Peyer's patch (tissue), 4 donors: ENCODE results near the gene TLR9. TPM values are rescaled to one million over a fixed set of nuclear protein-coding genes. Genes with fewer than 3 reads are reported as not detected.
A peak's percentile ranks its signal among the peaks of the same experiment; 100 is the strongest.

ENCODE experiments used
- DNase-seq, 3 donors: peaks; one replicate each; pipeline ENCODE4 v3.0.0-alpha.2; 2017 to 2019
- H3K27ac ChIP-seq, 4 donors: fragments of 200-600 bp; sonication (generic); one replicate each; pipeline ENCODE4 v1.5.1; 2016 to 2019
- H3K27me3 ChIP-seq, 2 donors: fragments of 200-600 bp; sonication (generic); one replicate each; pipeline ENCODE4 v1.5.1; 2019
- H3K36me3 ChIP-seq, 3 donors: fragments of 200-600 bp; sonication (generic); one replicate each; pipeline ENCODE4 v1.5.1; 2016 to 2019
- H3K4me1 ChIP-seq, 4 donors: fragments of 200-600 bp; sonication (generic); one replicate each; pipeline ENCODE4 v1.5.1; 2016 to 2019
- H3K4me3 ChIP-seq, 4 donors: fragments of 200-600 bp; sonication (generic); 1 replicate in 3 of 4; 2 replicates in 1 of 4; pipeline ENCODE4 v1.5.1; 2016 to 2019; ENCODE audit warnings: mild to moderate bottlenecking in 1 of 4
- H3K9me3 ChIP-seq, 4 donors: fragments of 200-600 bp; sonication (generic); one replicate each; pipeline ENCODE4 v1.5.1; 2016 to 2019; ENCODE audit warnings: mild to moderate bottlenecking in 1 of 4
- POLR2A ChIP-seq, 2 donors: fragments of 450-650 bp; IDR thresholded peaks; one replicate each; pipeline ENCODE4 v1.5.1; 2017; ENCODE audit warnings: antibody characterized with exemption in 2 of 2, mild to moderate bottlenecking in 2 of 2, moderate library complexity in 2 of 2
- total RNA-seq, 4 donors: library from RNA; depleted of rRNA; stranded (reverse); fragments of >200 nt; gene quantifications; one replicate each; pipeline ENCODE4 v1.1.0, GENCODE V29; 2016
- TF ChIP-seq, protein P1 (sequence below), 6 experiments: fragments of 450-650 bp in 4 of 6; fragments of 200-600 bp in 2 of 6; sonication (generic) in 1 of 6; IDR thresholded peaks; one replicate each; pipeline ENCODE4 v1.5.1; 2017 to 2019; ENCODE audit warnings: antibody characterized with exemption in 6 of 6, mild to moderate bottlenecking in 3 of 6, moderate library complexity in 1 of 6

The TLR9 gene
- total RNA-seq, 4 donors from 2014 or later = 0.27 to 1.7 TPM; not detected in 2

DNA sequence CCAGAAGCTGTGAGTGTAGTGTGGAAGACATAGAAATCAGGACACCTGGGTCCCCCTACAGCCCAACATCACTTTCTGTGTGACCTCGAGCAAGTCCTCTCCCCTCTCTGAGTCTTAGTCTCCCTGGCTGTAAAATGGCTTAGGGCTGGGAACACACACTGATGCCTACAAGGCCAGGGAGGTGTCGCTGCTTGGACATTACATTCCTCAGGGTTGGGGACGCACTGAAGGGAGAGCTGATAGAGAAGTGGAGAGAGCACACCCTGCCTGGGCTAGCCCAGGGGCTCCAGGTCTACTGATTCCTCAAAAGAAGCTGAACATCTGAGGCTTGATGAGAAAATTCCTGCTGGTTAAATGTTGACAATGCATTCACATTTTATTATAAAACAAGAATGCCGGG is 33.8 kb downstream of the TLR9 start:
- no peaks in the 10 kb centered on the region for H3K9me3 ChIP-seq
- H3K27ac ChIP-seq = peak overlapping the region in 2 of 4 donors; percentile 29 to 35
- no peaks in the 10 kb centered on the region for H3K27me3 ChIP-seq
- TF ChIP-seq, protein P1, sequence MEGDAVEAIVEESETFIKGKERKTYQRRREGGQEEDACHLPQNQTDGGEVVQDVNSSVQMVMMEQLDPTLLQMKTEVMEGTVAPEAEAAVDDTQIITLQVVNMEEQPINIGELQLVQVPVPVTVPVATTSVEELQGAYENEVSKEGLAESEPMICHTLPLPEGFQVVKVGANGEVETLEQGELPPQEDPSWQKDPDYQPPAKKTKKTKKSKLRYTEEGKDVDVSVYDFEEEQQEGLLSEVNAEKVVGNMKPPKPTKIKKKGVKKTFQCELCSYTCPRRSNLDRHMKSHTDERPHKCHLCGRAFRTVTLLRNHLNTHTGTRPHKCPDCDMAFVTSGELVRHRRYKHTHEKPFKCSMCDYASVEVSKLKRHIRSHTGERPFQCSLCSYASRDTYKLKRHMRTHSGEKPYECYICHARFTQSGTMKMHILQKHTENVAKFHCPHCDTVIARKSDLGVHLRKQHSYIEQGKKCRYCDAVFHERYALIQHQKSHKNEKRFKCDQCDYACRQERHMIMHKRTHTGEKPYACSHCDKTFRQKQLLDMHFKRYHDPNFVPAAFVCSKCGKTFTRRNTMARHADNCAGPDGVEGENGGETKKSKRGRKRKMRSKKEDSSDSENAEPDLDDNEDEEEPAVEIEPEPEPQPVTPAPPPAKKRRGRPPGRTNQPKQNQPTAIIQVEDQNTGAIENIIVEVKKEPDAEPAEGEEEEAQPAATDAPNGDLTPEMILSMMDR (IDR thresholded peaks at IDR 0.05) = no peak
- no peak for TF ChIP-seq POLR2A (IDR thresholded peaks at IDR 0.05)
- H3K4me3 ChIP-seq = no peak overlapping the region
- peaks cover 0 to 33% (median 4%) of the 10 kb centered on the region in 4 donors for H3K4me1 ChIP-seq
- no peak for DNase-seq
- no peaks in the 10 kb centered on the region for H3K36me3 ChIP-seq

DNA sequence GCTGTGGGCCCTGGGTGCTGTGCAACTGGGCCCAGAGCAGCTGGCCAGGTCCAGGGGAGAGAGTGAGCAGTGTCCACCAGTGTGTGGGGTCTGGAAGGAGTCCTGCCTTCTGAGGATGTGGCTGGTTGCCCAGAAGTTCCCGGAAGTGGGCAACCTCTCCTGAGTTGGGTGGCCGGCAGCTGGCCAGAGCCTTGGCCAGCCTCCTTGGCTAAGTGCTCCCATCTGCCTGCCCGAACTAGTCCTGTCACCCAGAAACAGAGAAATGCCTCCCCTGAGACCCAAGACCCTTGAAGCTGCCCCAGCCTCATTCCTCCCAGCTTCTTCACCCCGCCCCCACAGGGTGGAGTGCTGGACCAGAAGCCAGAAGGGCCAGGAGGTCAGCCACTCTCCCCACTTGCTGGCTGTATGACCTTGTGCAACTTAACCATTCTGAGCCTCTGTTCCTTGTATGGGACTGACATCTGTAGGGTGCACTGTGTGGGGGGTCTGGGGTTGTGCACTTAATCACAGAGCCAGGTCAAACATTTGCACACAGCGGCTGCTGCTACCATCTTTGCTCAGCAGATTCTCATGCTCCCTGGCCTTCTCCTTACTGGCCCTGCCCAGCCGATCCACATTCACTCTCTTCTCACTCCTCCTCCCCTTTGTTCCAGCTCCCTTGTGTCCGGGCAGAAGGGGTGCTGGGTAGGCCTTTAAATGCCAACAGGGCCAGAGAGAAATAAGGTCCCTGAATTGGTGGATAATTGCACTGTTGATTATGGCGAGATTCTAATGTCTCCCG is 35.0 kb downstream of the TLR9 start:
- Histone ChIP-seq H3K27me3 (no peaks in the 10 kb centered on the region), H3K4me1 (peaks cover 0 to 21% (median 0%) of the 10 kb centered on the region in 4 donors), H3K27ac (peak overlapping the region in 3 of 4 donors; percentile 25 to 59 (median 29)), H3K9me3 (no peaks in the 10 kb centered on the region), H3K36me3 (no peaks in the 10 kb centered on the region), H3K4me3 (no peak overlapping the region)
- TF ChIP-seq POLR2A (IDR thresholded peaks at IDR 0.05) = no peak
- TF ChIP-seq, protein P1 (IDR thresholded peaks at IDR 0.05) = no peak
- DNase-seq = no peak

DNA sequence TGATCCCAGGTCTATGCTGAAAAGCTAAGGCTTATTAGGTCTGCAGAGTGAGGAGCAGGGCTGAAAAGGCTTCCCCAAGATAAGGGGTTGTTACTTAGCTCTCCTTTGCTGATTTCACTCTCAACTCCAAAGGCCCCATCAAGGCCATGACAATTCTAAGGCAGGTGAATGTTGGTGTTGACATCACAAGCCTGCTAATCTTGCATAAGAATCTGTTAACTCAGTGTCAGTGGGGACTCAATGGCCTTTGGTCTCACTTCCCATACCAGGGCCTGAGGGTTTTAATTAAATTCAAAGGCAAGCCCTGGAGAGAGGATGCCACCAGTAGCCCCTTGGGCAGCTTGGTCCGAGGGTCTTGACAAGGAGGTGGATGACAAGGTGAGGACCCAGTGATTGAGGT is 36.9 kb downstream of the TLR9 start:
- Histone ChIP-seq H3K9me3 (no peaks in the 10 kb centered on the region), H3K27me3 (no peaks in the 10 kb centered on the region), H3K36me3 (no peaks in the 10 kb centered on the region), H3K4me1 (peaks cover 0 to 12% (median 0%) of the 10 kb centered on the region in 4 donors), H3K4me3 (no peak overlapping the region), H3K27ac (peak overlapping the region in 1 of 4 donors; percentile 13)
- no peak for DNase-seq
- no peak for TF ChIP-seq POLR2A (IDR thresholded peaks at IDR 0.05)
- TF ChIP-seq, protein P1 (IDR thresholded peaks at IDR 0.05) = no peak

DNA sequence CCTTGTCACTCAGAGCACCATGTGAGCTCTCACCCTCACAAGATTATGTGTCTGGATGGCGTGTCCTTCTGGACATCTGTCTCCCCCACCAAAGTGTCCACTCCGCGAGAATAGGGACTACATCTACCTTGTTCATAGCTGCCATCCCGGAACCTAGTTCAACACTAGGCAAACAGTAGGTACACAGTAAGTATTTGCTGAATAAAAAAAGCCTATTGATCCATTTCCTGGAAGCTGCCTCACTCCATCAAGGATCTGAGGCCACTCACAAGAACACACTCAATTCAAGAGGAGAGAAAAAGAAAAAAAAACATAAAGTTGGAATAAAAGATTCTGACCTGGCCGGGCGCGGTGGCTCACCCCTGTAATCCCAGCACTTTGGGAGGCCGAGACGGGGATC is 38.7 kb downstream of the TLR9 start:
- no peak for DNase-seq
- Histone ChIP-seq H3K36me3 (no peaks in the 10 kb centered on the region), H3K27ac (no peak overlapping the region), H3K27me3 (no peaks in the 10 kb centered on the region), H3K4me1 (no peaks in the 10 kb centered on the region), H3K9me3 (no peaks in the 10 kb centered on the region), H3K4me3 (no peak overlapping the region)
- TF ChIP-seq, protein P1 (IDR thresholded peaks at IDR 0.05) = no peak

DNA sequence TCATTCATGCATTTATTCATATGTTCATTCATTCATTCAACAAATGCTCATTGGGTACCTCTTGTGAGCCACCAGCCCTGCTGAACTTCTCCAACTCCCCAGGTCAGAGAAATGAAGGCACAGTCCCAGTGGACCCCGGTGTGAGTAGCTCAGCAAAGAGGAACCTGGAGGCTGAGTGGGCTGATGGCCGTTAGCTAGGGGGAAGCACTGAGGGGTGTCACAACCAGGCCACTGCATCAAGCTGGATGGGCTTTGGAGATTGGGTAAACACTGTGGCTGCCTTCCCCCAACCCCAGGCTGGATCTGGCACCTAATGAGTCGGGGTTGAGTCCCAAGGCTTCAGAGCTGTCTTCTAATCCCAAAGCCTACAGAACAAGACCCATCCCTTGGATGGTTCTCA is 39.6 kb downstream of the TLR9 start:
- no peak overlapping the region for H3K27ac ChIP-seq
- H3K4me3 ChIP-seq = no peak overlapping the region
- no peaks in the 10 kb centered on the region for H3K4me1 ChIP-seq
- TF ChIP-seq POLR2A (IDR thresholded peaks at IDR 0.05) = no peak
- TF ChIP-seq, protein P1 (IDR thresholded peaks at IDR 0.05) = no peak
- no peaks in the 10 kb centered on the region for H3K36me3 ChIP-seq
- H3K9me3 ChIP-seq = no peaks in the 10 kb centered on the region
- no peaks in the 10 kb centered on the region for H3K27me3 ChIP-seq
- no peak for DNase-seq
